Mesendoderm (in vitro differentiated cells): ENCODE measurements around the gene SOCS4.
"Not testable (repeated sequence)": the region's sequence is repeated elsewhere in the genome, so short reads cannot be mapped to it uniquely, and the experiment has no call there.

Experiments used
- DNase-seq: peaks from one replicate; pipeline ENCODE4 v3.0.0; 2013
- H2AK5ac ChIP-seq: 2 replicates; pipeline ENCODE4 v1.6.1; 2013; ENCODE audit warnings: low read length, inconsistent platforms
- H2BK120ac ChIP-seq: 2 replicates; pipeline ENCODE4 v1.6.1; 2013; ENCODE audit warnings: low read depth, mild to moderate bottlenecking, low read length, moderate library complexity, mixed read lengths
- H2BK15ac ChIP-seq: replicated peaks from 2 replicates; pipeline ENCODE4 v1.6.1; 2013; ENCODE audit warnings: low read depth, mild to moderate bottlenecking, moderate library complexity
- H2BK5ac ChIP-seq: 2 replicates; pipeline ENCODE4 v1.6.1; 2013; ENCODE audit warnings: low read length, inconsistent platforms
- H3K18ac ChIP-seq: 2 replicates; pipeline ENCODE4 v1.6.1; 2013; ENCODE audit warnings: mild to moderate bottlenecking, low read length, mixed read lengths
- H3K23ac ChIP-seq: one replicate; pipeline ENCODE4 v1.6.1; 2013; ENCODE audit warnings: low read length
- H3K27ac ChIP-seq: 2 replicates; pipeline ENCODE4 v1.5.1; 2013; ENCODE audit warnings: low read depth, mild to moderate bottlenecking, inconsistent platforms, low read length, moderate library complexity
- H3K27me3 ChIP-seq: 2 replicates; pipeline ENCODE4 v1.6.1; 2013; ENCODE audit warnings: low read length, control low read depth, mild to moderate bottlenecking, inconsistent platforms; ENCODE audit not compliant: insufficient read depth, poor library complexity
- H3K36me3 ChIP-seq: 2 replicates; pipeline ENCODE4 v1.6.1; 2013; ENCODE audit warnings: low read length, inconsistent platforms; ENCODE audit not compliant: control insufficient read depth, insufficient read depth
- H3K4ac ChIP-seq: one replicate; pipeline ENCODE4 v1.6.1; 2013; ENCODE audit warnings: low read depth, mild to moderate bottlenecking, low read length, moderate library complexity
- H3K4me1 ChIP-seq: 2 replicates; pipeline ENCODE4 v1.6.1; 2013; ENCODE audit warnings: low read depth, low read length, inconsistent platforms; ENCODE audit not compliant: control insufficient read depth
- H3K4me2 ChIP-seq: 2 replicates; pipeline ENCODE4 v1.6.1; 2013; ENCODE audit warnings: low read length
- H3K4me3 ChIP-seq: 2 replicates; pipeline ENCODE4 v1.5.1; 2013; ENCODE audit warnings: mild to moderate bottlenecking, low read length
- H3K56ac ChIP-seq: one replicate; pipeline ENCODE4 v1.6.1; 2013; ENCODE audit warnings: low read length
- H3K79me1 ChIP-seq: 2 replicates; pipeline ENCODE4 v1.6.1; 2013; ENCODE audit warnings: low read length, inconsistent platforms
- H3K79me2 ChIP-seq: 2 replicates; pipeline ENCODE4 v1.6.1; 2013; ENCODE audit warnings: mild to moderate bottlenecking, low read length; ENCODE audit not compliant: control insufficient read depth, insufficient read depth
- H3K9ac ChIP-seq: 2 replicates; pipeline ENCODE4 v1.6.1; 2013; ENCODE audit warnings: low read length, inconsistent platforms
- H4K5ac ChIP-seq: one replicate; pipeline ENCODE4 v1.6.1; 2013; ENCODE audit warnings: low read length
- H4K8ac ChIP-seq: one replicate; pipeline ENCODE4 v1.6.1; 2013; ENCODE audit warnings: low read depth, mild to moderate bottlenecking, control low read depth, low read length, moderate library complexity
- WGBS: extraction: QIAGEN DNeasy Blood & Tissue Kit; methylation state at CpG from one replicate; pipeline ENCODE4 v1.1.7; 2013; ENCODE audit warnings: low lambda C conversion rate, missing lambda C conversion rate; ENCODE audit not compliant: insufficient coverage; ENCODE audit errors: extremely low coverage; 5-methylcytosine and 5-hydroxymethylcytosine counted together

SOCS4 gene

DNA sequence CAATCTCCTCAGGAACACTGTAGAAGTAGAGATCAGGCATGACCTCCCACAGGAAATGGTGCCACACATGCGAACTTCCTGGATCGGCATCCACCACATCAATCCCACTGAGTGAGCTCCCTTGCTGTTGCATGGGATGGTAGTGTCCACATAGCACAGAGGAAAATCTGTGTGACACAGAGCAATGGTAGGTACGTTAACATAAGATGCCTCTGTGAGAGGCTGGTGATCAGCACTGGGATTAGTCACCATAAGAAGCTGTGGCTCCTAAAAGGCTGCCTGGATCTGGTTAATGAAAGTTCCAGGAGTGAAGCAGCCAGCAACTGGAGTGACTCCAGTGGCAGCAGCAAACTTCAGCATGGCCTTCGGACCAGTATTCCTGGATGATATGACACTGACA lies 22.0 kb upstream of the SOCS4 start:
- Histone ChIP-seq H2AK5ac (no peak overlapping the region), H3K4me1 (no peaks in the 10 kb centered on the region), H3K9ac (no peak overlapping the region), H3K4ac (no peak overlapping the region), H4K8ac (no peak overlapping the region), H2BK5ac (no peak overlapping the region), H3K27me3 (no peaks in the 10 kb centered on the region), H3K4me3 (no peak overlapping the region), H3K79me1 (no peaks in the 10 kb centered on the region), H3K27ac (no peak overlapping the region), H3K4me2 (no peak overlapping the region), H3K23ac (no peak overlapping the region), H2BK120ac (no peak overlapping the region), H3K56ac (no peak overlapping the region), H2BK15ac (no peak overlapping the region), H3K36me3 (peaks cover 8% of the 10 kb centered on the region), H3K79me2 (no peaks in the 10 kb centered on the region), H4K5ac (no peak overlapping the region), H3K18ac (no peak overlapping the region)
- WGBS, result no CpG with 5 or more reads among the region's 4 CpGs
- DNase-seq, result no peak

DNA sequence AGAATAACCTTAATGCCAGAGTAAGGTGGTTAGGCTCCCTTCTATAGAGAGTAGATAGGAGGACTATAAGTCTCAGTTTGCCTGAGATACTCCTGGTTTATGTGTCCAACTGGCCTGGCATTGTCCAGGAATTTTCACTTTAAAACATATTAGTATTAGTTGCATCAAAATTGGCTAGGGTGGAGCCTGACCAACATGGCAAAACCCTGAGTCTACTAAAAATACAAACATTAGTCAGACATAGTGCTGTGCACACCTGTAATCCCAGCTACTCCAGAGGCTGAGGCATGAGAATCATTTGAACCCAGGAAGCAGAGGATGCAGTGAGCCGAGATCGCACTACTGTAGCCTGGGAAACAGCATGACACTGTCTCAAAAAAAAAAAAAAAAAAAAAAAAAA lies 12.0 kb upstream of the SOCS4 start:
- no peak for DNase-seq
- Histone ChIP-seq H3K36me3 (peaks cover 5% of the 10 kb centered on the region), H3K27me3 (no peaks in the 10 kb centered on the region), H3K4me3 (no peak overlapping the region), H3K23ac (no peak overlapping the region), H2AK5ac (no peak overlapping the region), H3K4me2 (no peak overlapping the region), H3K56ac (no peak overlapping the region), H4K8ac (no peak overlapping the region), H3K9ac (no peak overlapping the region), H3K18ac (no peak overlapping the region), H4K5ac (no peak overlapping the region), H3K4me1 (no peaks in the 10 kb centered on the region), H3K79me2 (peaks cover 1% of the 10 kb centered on the region), H2BK120ac (no peak overlapping the region), H3K27ac (no peak overlapping the region), H3K79me1 (peaks cover 7% of the 10 kb centered on the region), H2BK5ac (no peak overlapping the region), H2BK15ac (no peak overlapping the region), H3K4ac (no peak overlapping the region)
- WGBS, result no CpG with 5 or more reads among the region's 2 CpGs

DNA sequence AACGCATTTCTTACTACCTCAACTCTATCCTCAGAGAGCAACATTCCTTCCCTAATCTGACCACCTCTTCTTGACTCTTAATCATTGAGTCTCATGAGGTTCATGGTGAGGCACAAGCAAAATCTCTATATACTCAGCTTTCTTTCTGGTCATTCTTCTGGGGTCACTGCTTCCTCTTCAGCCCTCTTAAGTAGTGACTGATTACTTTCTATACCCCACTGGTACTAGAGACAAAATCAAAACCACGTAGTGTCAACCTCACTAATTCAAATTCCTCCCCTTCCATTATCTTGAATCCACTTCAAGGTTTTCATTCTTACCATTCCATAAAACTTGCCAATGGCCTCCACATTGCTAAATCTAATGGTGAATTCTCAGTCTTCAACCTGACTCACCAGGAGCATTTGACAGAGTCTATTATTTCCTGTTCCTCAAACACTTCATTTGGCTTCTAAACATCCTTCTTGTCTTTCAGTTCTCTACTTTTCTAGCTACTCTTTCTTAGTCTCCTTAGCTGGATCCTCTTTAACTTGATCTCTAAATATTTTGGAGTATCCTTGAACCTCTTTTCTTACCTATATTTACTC lies 7.0 kb upstream of the SOCS4 start:
- H3K4ac ChIP-seq, result no peak overlapping the region
- no peaks in the 10 kb centered on the region for H3K36me3 ChIP-seq
- H3K4me3 ChIP-seq, result no peak overlapping the region
- H3K79me1 ChIP-seq, result peaks cover 8% of the 10 kb centered on the region
- WGBS, result 100% methylated on average over 1 of the region's 2 CpGs
- H4K8ac ChIP-seq, result no peak overlapping the region
- no peak overlapping the region for H2BK120ac ChIP-seq
- no peak overlapping the region for H4K5ac ChIP-seq
- H2AK5ac ChIP-seq, result no peak overlapping the region
- H3K18ac ChIP-seq, result no peak overlapping the region
- H2BK5ac ChIP-seq, result no peak overlapping the region
- H3K23ac ChIP-seq, result no peak overlapping the region
- H3K27me3 ChIP-seq, result no peaks in the 10 kb centered on the region
- no peak overlapping the region for H2BK15ac ChIP-seq
- H3K27ac ChIP-seq, result no peak overlapping the region
- no peak overlapping the region for H3K9ac ChIP-seq
- peaks cover 11% of the 10 kb centered on the region for H3K79me2 ChIP-seq
- no peak overlapping the region for H3K56ac ChIP-seq
- H3K4me2 ChIP-seq, result no peak overlapping the region
- H3K4me1 ChIP-seq, result no peaks in the 10 kb centered on the region
- DNase-seq, result no peak

DNA sequence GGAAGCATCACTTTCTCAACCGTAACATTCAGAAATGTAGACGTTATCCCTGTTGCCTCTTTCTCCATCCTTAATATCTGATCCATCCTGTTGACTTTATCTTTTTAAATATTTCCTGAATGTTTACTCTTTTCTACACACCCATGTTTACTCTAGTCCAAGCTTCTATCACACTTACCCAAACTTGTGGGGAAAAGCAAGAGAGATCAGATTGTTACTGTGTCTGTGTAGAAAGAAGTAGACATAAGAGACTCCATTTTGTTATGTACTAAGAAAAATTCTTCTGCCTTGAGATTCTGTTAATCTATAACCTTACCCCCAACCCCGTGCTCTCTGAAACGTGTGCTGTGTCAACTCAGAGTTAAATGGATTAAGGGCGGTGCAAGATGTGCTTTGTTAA lies 2.7 kb upstream of the SOCS4 start:
- H2BK120ac ChIP-seq, H3K4me1 ChIP-seq, H3K4ac ChIP-seq, H4K5ac ChIP-seq, DNase-seq, H3K4me3 ChIP-seq, H3K56ac ChIP-seq, H2AK5ac ChIP-seq, H2BK15ac ChIP-seq, H3K4me2 ChIP-seq, H3K18ac ChIP-seq, H3K79me1 ChIP-seq, H4K8ac ChIP-seq, H3K27me3 ChIP-seq, H3K23ac ChIP-seq, H3K36me3 ChIP-seq: not testable (repeated sequence)
- H3K9ac ChIP-seq, result peak overlapping the region; percentile 26
- no CpG with 5 or more reads among the region's 5 CpGs for WGBS
- H3K79me2 ChIP-seq, result peaks cover 36% of the 10 kb centered on the region
- peak overlapping the region; percentile 71 for H2BK5ac ChIP-seq
- H3K27ac ChIP-seq, result peak overlapping the region; percentile 34

DNA sequence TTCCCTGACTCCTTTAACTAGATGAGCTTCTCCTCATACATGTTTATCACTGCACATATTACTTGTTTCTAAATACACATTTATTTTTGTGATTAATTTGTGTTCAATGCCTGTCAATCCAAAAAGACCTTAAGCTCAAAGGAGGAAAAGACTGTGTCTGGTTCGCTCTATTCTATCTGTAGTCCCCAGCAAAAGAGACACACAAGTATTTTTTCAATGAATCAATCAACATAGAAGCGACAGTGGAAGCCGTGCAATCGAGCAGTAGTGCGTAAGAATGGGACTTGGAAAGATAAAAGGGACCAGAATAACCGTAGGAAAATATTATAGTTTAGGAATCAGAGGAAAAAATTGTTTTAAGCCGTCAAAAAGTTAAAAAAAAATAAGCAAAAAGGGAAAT lies 1.1 kb upstream of the SOCS4 start:
- no peak overlapping the region for H2BK15ac ChIP-seq
- H3K4me1 ChIP-seq, result peaks cover 5% of the 10 kb centered on the region
- no peak for DNase-seq
- H2BK5ac ChIP-seq, result no peak overlapping the region
- no peak overlapping the region for H3K4ac ChIP-seq
- peak overlapping the region; percentile 99 for H3K56ac ChIP-seq
- H3K79me1 ChIP-seq, result peaks cover 2% of the 10 kb centered on the region
- no peak overlapping the region for H2AK5ac ChIP-seq
- no peaks in the 10 kb centered on the region for H3K27me3 ChIP-seq
- H3K18ac ChIP-seq, result no peak overlapping the region
- no peak overlapping the region for H3K23ac ChIP-seq
- peak overlapping the region; percentile 98 for H3K9ac ChIP-seq
- H3K27ac ChIP-seq, result peak overlapping the region; percentile 18
- WGBS, result no CpG with 5 or more reads among the region's 7 CpGs
- H3K4me3 ChIP-seq, result peak overlapping the region; percentile 86
- H4K5ac ChIP-seq, result no peak overlapping the region
- H3K79me2 ChIP-seq, result peaks cover 39% of the 10 kb centered on the region
- no peak overlapping the region for H2BK120ac ChIP-seq
- H3K36me3 ChIP-seq, result no peaks in the 10 kb centered on the region
- H4K8ac ChIP-seq, result peak overlapping the region; percentile 56
- peak overlapping the region; percentile 45 for H3K4me2 ChIP-seq

DNA sequence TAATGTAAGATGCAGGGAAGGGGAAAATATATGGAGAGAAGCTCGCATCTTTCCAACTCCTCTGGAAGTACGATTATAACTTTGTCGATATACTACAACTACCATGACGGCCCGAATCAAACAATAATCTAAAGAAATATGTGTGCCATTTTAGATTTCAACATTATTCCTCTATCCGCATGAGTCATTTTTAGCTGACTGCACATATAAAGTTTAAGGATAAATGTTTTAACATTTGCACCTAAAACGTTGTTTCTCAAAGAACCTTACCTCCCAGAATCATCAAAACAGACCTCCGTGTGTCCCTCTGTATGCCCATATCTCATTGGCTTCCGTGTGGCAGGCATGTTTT lies 619 bp upstream of the SOCS4 start:
- peak overlapping the region; percentile 76 for H2BK5ac ChIP-seq
- H3K4me2 ChIP-seq, result peak overlapping the region; percentile 19
- DNase-seq, result no peak
- H3K79me2 ChIP-seq, result peaks cover 38% of the 10 kb centered on the region
- H3K27me3 ChIP-seq, result no peaks in the 10 kb centered on the region
- peak overlapping the region; percentile 11 for H3K18ac ChIP-seq
- peaks cover 5% of the 10 kb centered on the region for H3K4me1 ChIP-seq
- no peaks in the 10 kb centered on the region for H3K36me3 ChIP-seq
- no peak overlapping the region for H2AK5ac ChIP-seq
- peak overlapping the region; percentile 99 for H3K56ac ChIP-seq
- WGBS, result no CpG with 5 or more reads among the region's 9 CpGs
- no peak overlapping the region for H4K8ac ChIP-seq
- no peak overlapping the region for H4K5ac ChIP-seq
- H3K79me1 ChIP-seq, result peaks cover 2% of the 10 kb centered on the region
- peak overlapping the region; percentile 18 for H3K27ac ChIP-seq
- H3K4me3 ChIP-seq, result peak overlapping the region; percentile 86
- H3K9ac ChIP-seq, result peak overlapping the region; percentile 98
- no peak overlapping the region for H2BK120ac ChIP-seq
- no peak overlapping the region for H3K4ac ChIP-seq
- no peak overlapping the region for H2BK15ac ChIP-seq
- H3K23ac ChIP-seq, result no peak overlapping the region
